Thoracic aorta (tissue), 2 donors: ENCODE measurements around the gene SLC29A1. TPM values are rescaled to one million over a fixed set of nuclear protein-coding genes. Genes with fewer than 3 reads are reported as not detected.

Experiments
- ATAC-seq: fragments of 150-250 bp; one replicate; pipeline ENCODE4 v1.8.0; 2017; ENCODE audit warnings: low read depth; ENCODE audit not compliant: insufficient number of reproducible peaks, low FRiP score
- DNase-seq: peaks from one replicate; pipeline ENCODE4 v3.0.0-alpha.2; 2020; ENCODE audit warnings: low spot score
- H3K27ac ChIP-seq, 2 donors: fragments of 200-600 bp; sonication (generic); 1 replicate in 1 of 2; 2 replicates in 1 of 2; pipeline ENCODE4 v1.5.1; 2016; ENCODE audit warnings: mild to moderate bottlenecking in 2 of 2, moderate library complexity in 2 of 2
- H3K27me3 ChIP-seq: fragments of 200-600 bp; sonication (generic); replicated peaks from 2 replicates; pipeline ENCODE4 v1.6.0; 2016; ENCODE audit warnings: mild to moderate bottlenecking; ENCODE audit not compliant: insufficient read depth
- H3K36me3 ChIP-seq: fragments of 200-600 bp; sonication (generic); one replicate; pipeline ENCODE4 v1.5.1; 2016
- H3K4me1 ChIP-seq, 2 donors: fragments of 200-600 bp; sonication (generic); 1 replicate in 1 of 2; 2 replicates in 1 of 2; pipeline versions ENCODE4 v1.5.1 to v1.6.0; 2016; ENCODE audit warnings: low read depth in 2 of 2, mild to moderate bottlenecking in 1 of 2; ENCODE audit not compliant: control insufficient read depth in 1 of 2
- H3K4me3 ChIP-seq: fragments of 200-600 bp; sonication (generic); 2 replicates; pipeline ENCODE4 v1.5.1; 2016; ENCODE audit warnings: mild to moderate bottlenecking
- H3K9me3 ChIP-seq: fragments of 200-600 bp; sonication (generic); 2 replicates; pipeline ENCODE4 v1.5.1; 2016
- total RNA-seq, 2 donors: library from RNA; depleted of rRNA; stranded (reverse); fragments of >200 nt; gene quantifications; one replicate each; pipeline versions ENCODE4 v1.1.0 to v1.2.3, GENCODE V29; 2016
- TF ChIP-seq, protein P1 (sequence below): fragments of 200-600 bp; sonication (generic); IDR thresholded peaks from one replicate; pipeline ENCODE4 v1.5.1; 2019; ENCODE audit warnings: antibody characterized with exemption

The SLC29A1 gene
- total RNA-seq, 2 donors from 2014 or later, result 132 to 172 TPM

DNA sequence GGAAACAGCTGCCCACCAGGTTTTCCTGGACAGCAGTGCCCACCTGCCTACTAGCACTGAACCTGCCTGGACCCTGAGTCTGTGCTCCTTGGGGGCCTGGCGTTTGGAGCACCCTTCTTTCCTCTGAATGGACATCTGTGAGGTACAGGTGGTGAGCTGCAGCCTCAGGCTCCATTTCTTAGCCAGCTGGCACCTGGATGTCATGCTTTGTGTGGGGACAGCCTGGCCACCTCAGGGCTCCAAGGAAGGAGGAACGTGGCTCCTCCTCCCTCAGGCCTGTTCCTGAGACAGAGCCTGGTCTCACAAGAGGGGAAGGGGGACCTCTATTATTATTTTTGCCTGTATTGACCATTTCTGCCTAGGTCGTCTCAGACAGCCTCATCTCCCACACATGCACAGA, 54.9 kb downstream of the SLC29A1 start:
- Histone ChIP-seq H3K27me3 (no peaks in the 10 kb centered on the region), H3K4me1 (peaks cover 0 to 11% of the 10 kb centered on the region in 2 donors), H3K4me3 (no peak overlapping the region), H3K27ac (no peak overlapping the region), H3K36me3 (no peaks in the 10 kb centered on the region), H3K9me3 (no peaks in the 10 kb centered on the region)
- DNase-seq (no peak), ATAC-seq (no peak)
- TF ChIP-seq, protein P1, sequence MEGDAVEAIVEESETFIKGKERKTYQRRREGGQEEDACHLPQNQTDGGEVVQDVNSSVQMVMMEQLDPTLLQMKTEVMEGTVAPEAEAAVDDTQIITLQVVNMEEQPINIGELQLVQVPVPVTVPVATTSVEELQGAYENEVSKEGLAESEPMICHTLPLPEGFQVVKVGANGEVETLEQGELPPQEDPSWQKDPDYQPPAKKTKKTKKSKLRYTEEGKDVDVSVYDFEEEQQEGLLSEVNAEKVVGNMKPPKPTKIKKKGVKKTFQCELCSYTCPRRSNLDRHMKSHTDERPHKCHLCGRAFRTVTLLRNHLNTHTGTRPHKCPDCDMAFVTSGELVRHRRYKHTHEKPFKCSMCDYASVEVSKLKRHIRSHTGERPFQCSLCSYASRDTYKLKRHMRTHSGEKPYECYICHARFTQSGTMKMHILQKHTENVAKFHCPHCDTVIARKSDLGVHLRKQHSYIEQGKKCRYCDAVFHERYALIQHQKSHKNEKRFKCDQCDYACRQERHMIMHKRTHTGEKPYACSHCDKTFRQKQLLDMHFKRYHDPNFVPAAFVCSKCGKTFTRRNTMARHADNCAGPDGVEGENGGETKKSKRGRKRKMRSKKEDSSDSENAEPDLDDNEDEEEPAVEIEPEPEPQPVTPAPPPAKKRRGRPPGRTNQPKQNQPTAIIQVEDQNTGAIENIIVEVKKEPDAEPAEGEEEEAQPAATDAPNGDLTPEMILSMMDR, result no peak

DNA sequence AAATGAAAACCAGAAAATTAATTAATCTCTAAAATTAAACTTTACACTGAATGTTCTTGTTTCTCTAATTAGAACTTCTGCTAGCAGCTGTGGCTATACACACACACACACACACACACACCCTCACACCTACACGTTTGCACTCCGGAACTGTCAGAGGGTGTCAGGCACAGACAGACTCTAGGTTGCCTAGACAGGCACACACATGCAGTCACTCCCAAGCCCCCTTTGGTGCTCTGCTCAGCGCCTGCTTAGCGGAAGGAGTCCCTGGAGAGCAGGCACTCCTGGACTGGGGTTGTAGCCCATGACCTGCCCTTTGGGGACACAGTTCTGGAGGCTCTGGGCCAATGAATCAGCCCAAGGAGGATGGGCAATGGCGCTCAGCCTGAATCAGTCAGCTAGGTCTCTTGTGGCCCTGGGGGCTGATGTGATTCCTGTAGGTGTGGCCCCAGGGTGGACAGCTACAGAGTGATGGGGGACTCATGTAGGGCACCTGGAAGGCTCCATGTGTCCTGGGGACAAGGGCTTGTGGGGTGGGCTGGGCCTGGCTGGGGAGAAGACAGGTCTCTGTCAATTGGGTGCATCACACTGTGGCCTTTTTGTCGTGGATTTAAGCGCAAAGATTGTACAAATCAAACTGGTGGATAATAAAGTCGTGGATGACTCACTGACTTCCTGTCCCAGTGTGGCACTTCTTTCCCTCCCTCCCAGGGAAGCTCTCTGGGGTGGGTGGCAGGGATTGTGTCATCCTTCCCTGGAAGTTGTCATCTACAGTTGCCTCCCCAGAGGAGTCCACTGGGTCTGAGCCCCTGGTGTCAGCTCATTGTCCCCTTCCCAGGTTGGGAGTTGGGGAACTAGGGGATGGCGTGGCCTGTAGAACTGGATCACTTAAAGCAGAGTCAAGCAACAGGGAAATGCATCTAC, 55.6 kb downstream of the SLC29A1 start:
- H3K4me3 ChIP-seq, result no peak overlapping the region
- no peaks in the 10 kb centered on the region for H3K36me3 ChIP-seq
- ATAC-seq (no peak), DNase-seq (no peak)
- H3K4me1 ChIP-seq, result peaks cover 0 to 11% of the 10 kb centered on the region in 2 donors
- H3K27ac ChIP-seq, result no peak overlapping the region
- no peaks in the 10 kb centered on the region for H3K27me3 ChIP-seq
- TF ChIP-seq, protein P1, result no peak
- no peaks in the 10 kb centered on the region for H3K9me3 ChIP-seq

Other genes starting within 250 kb of the SLC29A1 start
- 10 to 100 TPM; 31.0 to 32.4 TPM for gene MRPL14, start 96.1 kb upstream of the SLC29A1 start, total RNA-seq
- 10 to 100 TPM; 21.9 to 43.4 TPM for gene TMEM63B, start 96.0 kb upstream of the SLC29A1 start, total RNA-seq
- not detected for gene CAPN11, start 64.8 kb upstream of the SLC29A1 start, total RNA-seq
- not detected for gene MYMX, start 6.7 kb upstream of the SLC29A1 start, total RNA-seq
- 100 to 1,000 TPM; 405 to 695 TPM for gene HSP90AB1, start 23.5 kb downstream of the SLC29A1 start, total RNA-seq
- gene SLC35B2, start 33.9 kb downstream of the SLC29A1 start, total RNA-seq, result 10 to 100 TPM; 19.9 to 33.3 TPM
- 10 to 100 TPM in 1 of 2 donors, 1 to 10 TPM in 1; 5.5 to 10.6 TPM for gene NFKBIE, start 42.0 kb downstream of the SLC29A1 start, total RNA-seq
- not detected for gene TMEM151B, start 46.9 kb downstream of the SLC29A1 start, total RNA-seq
- gene AARS2, start 89.8 kb downstream of the SLC29A1 start, total RNA-seq, result 1 to 10 TPM; 6.0 to 8.8 TPM
- gene SPATS1, start 119.1 kb downstream of the SLC29A1 start, total RNA-seq, result not detected
- gene CDC5L, start 164.1 kb downstream of the SLC29A1 start, total RNA-seq, result 10 to 100 TPM; 19.6 to 21.7 TPM